Mucosa of rectum (tissue), 2 donors: ENCODE measurements around the gene CCT3.

Experiments used
- H3K27ac ChIP-seq, 2 donors: one replicate each; pipeline ENCODE4 v1.7.0; 2013; ENCODE audit warnings: inconsistent platforms in 2 of 2, low read depth in 2 of 2, low read length in 2 of 2
- H3K27me3 ChIP-seq, 2 donors: one replicate each; pipeline ENCODE4 v1.7.0; 2013; ENCODE audit warnings: low read length in 2 of 2; ENCODE audit not compliant: control insufficient read depth in 2 of 2, insufficient read depth in 2 of 2
- H3K36me3 ChIP-seq, 2 donors: one replicate each; pipeline ENCODE4 v1.7.0; 2013; ENCODE audit warnings: low read length in 2 of 2; ENCODE audit not compliant: control insufficient read depth in 2 of 2, insufficient read depth in 2 of 2
- H3K4me1 ChIP-seq, 2 donors: one replicate each; pipeline ENCODE4 v1.7.0; 2013; ENCODE audit warnings: low read length in 2 of 2, mild to moderate bottlenecking in 1 of 2; ENCODE audit not compliant: control insufficient read depth in 2 of 2, insufficient read depth in 2 of 2
- H3K4me3 ChIP-seq, 2 donors: one replicate each; pipeline ENCODE4 v1.7.0; 2013; ENCODE audit warnings: low read length in 2 of 2
- H3K9ac ChIP-seq, 2 donors: one replicate each; pipeline ENCODE4 v1.7.0; 2013; ENCODE audit warnings: low read length in 2 of 2, low read depth in 1 of 2, mild to moderate bottlenecking in 1 of 2
- H3K9me3 ChIP-seq, 2 donors: one replicate each; pipeline ENCODE4 v1.7.0; 2013; ENCODE audit warnings: low read length in 2 of 2; ENCODE audit not compliant: control insufficient read depth in 2 of 2
- donor health status: healthy.
- donor health status: Normal muscosa, but diverticular disease.

Gene CCT3

GRCh38 chr1:156368889-156369684, 31.0 kb upstream of the CCT3 start, which contains the start of gene RHBG:
RHBG (plus strand) TSS chr1:156369211; CDS start chr1:156369250, 39 bp downstream.
- H3K27ac ChIP-seq: no peak within 1 kb of the TSS
- peak within 1 kb of the TSS; percentile 65 to 71 for H3K4me3 ChIP-seq
- peak within 1 kb of the TSS; percentile 44 to 52 for H3K9ac ChIP-seq
- H3K27me3 ChIP-seq: peaks cover 18 to 26% of the 10 kb centered on the region in 2 donors
- no peaks in the 10 kb centered on the region for H3K9me3 ChIP-seq
- H3K36me3 ChIP-seq: no peaks in the 10 kb centered on the region
- peaks cover 0 to 4% of the 10 kb centered on the region in 2 donors for H3K4me1 ChIP-seq

DNA sequence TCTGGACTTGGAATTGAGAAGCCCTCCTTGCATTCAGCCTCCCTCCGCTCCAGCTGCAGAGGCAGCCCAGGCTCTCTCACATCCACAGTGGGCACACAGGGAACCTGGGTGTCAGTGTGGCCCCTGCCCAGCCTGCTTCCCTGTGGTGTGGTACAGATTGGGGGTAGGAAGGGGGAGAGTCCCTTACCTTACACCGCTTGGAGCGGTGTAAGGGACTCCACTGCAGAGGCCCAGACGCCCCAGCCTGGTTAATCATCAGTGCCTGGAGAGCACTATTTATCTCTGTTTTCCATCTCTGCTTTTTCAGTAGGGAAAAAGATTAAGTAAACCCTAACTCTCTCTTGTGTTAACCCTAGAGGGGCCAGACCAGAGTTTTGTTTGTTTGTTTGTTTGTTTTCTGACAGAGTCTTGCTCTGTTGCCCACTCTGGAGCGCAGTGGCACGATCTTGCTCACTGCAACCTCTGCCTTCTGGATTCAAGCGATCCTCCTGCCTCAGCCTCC, 30.1 kb upstream of the CCT3 start:
- Histone ChIP-seq H3K27me3 (peaks cover 18 to 26% of the 10 kb centered on the region in 2 donors), H3K27ac (no peak overlapping the region), H3K4me1 (peaks cover 0 to 4% of the 10 kb centered on the region in 2 donors), H3K36me3 (no peaks in the 10 kb centered on the region), H3K9me3 (no peaks in the 10 kb centered on the region), H3K9ac (no peak overlapping the region), H3K4me3 (no peak overlapping the region)

GRCh38 chr1:156367383-156368156, 29.5 kb upstream of the CCT3 start:
- Histone ChIP-seq H3K9ac (no peak overlapping the region), H3K27ac (no peak overlapping the region), H3K27me3 (peaks cover 18 to 22% of the 10 kb centered on the region in 2 donors), H3K36me3 (no peaks in the 10 kb centered on the region), H3K4me1 (peaks cover 0 to 4% of the 10 kb centered on the region in 2 donors), H3K9me3 (no peaks in the 10 kb centered on the region), H3K4me3 (no peak overlapping the region)

DNA sequence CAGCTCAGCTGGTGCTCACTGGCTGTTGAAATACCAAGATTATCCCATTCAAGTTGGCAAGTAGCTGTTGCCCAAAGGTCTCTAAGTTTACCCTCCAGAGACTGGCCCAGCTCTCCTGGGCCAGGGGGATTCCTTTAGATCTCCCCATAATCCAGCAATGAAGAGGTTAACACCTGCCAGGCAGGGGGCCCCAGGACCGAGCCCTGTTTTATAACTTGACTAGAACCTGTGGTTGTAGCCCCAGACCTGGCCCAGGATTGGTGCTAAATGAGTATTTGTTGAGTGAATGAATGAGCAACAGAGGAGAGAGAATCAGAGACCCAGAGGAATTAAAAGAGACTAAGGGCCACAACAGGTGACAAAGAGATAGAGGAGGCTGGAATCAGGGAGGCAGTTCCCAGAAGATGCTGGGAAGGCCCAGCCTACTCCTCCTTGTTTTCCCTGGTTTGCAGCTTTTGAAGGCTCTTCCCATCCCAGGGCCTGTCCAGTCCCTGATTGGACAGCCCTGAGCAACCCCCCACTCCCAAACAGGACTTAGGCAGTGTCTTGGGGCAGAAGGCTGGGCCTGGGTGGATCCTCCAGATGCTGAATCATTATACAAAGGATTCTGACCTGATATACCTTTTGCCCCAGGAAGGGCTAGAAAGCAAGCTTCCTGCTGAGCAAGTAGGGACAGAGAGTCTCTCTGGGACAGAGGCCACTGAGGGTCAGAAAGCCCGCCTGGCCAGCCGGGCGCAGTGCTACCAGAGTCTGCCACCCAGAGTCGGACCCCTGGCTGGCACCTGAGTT, 28.5 kb upstream of the CCT3 start:
- Histone ChIP-seq H3K9me3 (no peaks in the 10 kb centered on the region), H3K36me3 (no peaks in the 10 kb centered on the region), H3K27ac (no peak overlapping the region), H3K27me3 (peaks cover 13 to 17% of the 10 kb centered on the region in 2 donors), H3K9ac (no peak overlapping the region), H3K4me3 (no peak overlapping the region), H3K4me1 (peaks cover 0 to 4% of the 10 kb centered on the region in 2 donors)

- H3K27me3 ChIP-seq: peaks cover 10 to 16% of the 10 kb centered on the region in 2 donors
- no peaks in the 10 kb centered on the region for H3K9me3 ChIP-seq
- H3K4me3 ChIP-seq: no peak overlapping the region
- no peak overlapping the region for H3K27ac ChIP-seq
- H3K4me1 ChIP-seq: peaks cover 0 to 4% of the 10 kb centered on the region in 2 donors
- no peak overlapping the region for H3K9ac ChIP-seq
- H3K36me3 ChIP-seq: no peaks in the 10 kb centered on the region
Measured at GRCh38 chr1:156365754-156366153, 27.7 kb upstream of the CCT3 start.

- Histone ChIP-seq H3K9ac (no peak overlapping the region), H3K9me3 (no peaks in the 10 kb centered on the region), H3K36me3 (no peaks in the 10 kb centered on the region), H3K4me1 (peaks cover 0 to 2% of the 10 kb centered on the region in 2 donors), H3K27me3 (peaks cover 7 to 16% of the 10 kb centered on the region in 2 donors), H3K27ac (no peak overlapping the region), H3K4me3 (no peak overlapping the region)
Measured at GRCh38 chr1:156360534-156360933, 22.4 kb upstream of the CCT3 start.

GRCh38 chr1:156359973-156360372, 21.9 kb upstream of the CCT3 start:
- no peaks in the 10 kb centered on the region for H3K9me3 ChIP-seq
- H3K4me1 ChIP-seq: peaks cover 0 to 2% of the 10 kb centered on the region in 2 donors
- peaks cover 8 to 11% of the 10 kb centered on the region in 2 donors for H3K27me3 ChIP-seq
- no peak overlapping the region for H3K27ac ChIP-seq
- no peaks in the 10 kb centered on the region for H3K36me3 ChIP-seq
- no peak overlapping the region for H3K4me3 ChIP-seq
- H3K9ac ChIP-seq: no peak overlapping the region

- Histone ChIP-seq H3K27ac (no peak overlapping the region), H3K4me3 (no peak overlapping the region), H3K9me3 (no peaks in the 10 kb centered on the region)
Measured at GRCh38 chr1:156359249-156359648, 21.2 kb upstream of the CCT3 start.

DNA sequence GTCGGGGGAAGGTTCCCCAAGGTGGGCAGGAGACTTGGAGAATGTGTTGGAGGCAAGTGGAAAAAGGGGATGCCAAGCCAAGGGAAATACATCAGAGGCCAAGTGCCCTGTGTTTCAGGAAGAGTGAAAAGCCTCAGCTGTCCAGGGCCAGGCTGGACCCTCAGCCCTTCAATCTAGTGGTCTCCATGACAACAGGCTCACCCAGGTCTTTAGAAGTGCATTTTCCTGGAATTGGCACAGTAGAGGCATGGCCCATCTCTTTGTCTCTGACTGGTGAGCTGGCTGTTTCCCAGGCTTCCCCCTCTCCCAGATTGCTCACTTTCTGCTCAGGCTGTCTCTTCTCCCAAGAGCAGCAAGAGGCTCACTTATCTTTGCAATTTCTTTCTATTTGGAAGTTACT, 20.5 kb upstream of the CCT3 start:
- no peaks in the 10 kb centered on the region for H3K36me3 ChIP-seq
- H3K4me1 ChIP-seq: peaks cover 0 to 2% of the 10 kb centered on the region in 2 donors
- no peak overlapping the region for H3K9ac ChIP-seq
- no peaks in the 10 kb centered on the region for H3K9me3 ChIP-seq
- H3K27me3 ChIP-seq: peaks cover 7 to 13% of the 10 kb centered on the region in 2 donors
- no peak overlapping the region for H3K4me3 ChIP-seq
- H3K27ac ChIP-seq: no peak overlapping the region

More at GRCh38 chr1:156359249-156359648, 21.2 kb upstream of the CCT3 start:
- Histone ChIP-seq H3K27me3 (peaks cover 7 to 11% of the 10 kb centered on the region in 2 donors), H3K4me1 (peaks cover 0 to 2% of the 10 kb centered on the region in 2 donors), H3K36me3 (no peaks in the 10 kb centered on the region), H3K9ac (no peak overlapping the region)
